NCI-H2081 treated with DMSO at 0.1 percent for 48 hours (cell line): Measurements from ENCODE around the gene MTA1.

Experiments
- DNase-seq: peaks from one replicate; lab custom pipeline; 2025; lab: John Stamatoyannopoulos, UW

Gene MTA1

GRCh38 chr14:105419195-105420091, at the start of gene MTA1:
MTA1 (plus strand) TSS chr14:105419827; CDS start chr14:105420036, 209 bp downstream.
- no peak for DNase-seq

DNA sequence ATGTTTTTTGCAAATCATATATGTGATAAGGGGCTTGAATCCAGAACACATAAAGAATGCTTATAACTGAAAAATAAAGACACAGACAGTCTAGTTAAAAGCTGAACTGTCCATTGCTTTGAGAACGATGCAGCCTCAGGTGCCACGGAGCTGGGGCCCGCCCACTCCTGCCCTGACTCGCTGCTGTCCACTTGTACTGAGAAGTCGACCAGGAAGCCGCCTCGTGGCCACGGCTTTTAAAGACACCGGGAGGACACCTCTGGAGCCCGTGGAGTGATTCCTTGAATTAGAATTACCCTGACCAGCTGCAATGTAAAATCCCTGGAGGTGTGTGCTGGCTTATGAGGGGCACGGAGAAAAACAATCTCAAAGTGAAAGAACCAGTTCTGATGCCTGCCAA, 45.2 kb upstream of the MTA1 start:
- no peak for DNase-seq

- no peak for DNase-seq
These were observed 44.0 kb upstream of the MTA1 start for GRCh38 chr14:105375635-105376057.

DNA sequence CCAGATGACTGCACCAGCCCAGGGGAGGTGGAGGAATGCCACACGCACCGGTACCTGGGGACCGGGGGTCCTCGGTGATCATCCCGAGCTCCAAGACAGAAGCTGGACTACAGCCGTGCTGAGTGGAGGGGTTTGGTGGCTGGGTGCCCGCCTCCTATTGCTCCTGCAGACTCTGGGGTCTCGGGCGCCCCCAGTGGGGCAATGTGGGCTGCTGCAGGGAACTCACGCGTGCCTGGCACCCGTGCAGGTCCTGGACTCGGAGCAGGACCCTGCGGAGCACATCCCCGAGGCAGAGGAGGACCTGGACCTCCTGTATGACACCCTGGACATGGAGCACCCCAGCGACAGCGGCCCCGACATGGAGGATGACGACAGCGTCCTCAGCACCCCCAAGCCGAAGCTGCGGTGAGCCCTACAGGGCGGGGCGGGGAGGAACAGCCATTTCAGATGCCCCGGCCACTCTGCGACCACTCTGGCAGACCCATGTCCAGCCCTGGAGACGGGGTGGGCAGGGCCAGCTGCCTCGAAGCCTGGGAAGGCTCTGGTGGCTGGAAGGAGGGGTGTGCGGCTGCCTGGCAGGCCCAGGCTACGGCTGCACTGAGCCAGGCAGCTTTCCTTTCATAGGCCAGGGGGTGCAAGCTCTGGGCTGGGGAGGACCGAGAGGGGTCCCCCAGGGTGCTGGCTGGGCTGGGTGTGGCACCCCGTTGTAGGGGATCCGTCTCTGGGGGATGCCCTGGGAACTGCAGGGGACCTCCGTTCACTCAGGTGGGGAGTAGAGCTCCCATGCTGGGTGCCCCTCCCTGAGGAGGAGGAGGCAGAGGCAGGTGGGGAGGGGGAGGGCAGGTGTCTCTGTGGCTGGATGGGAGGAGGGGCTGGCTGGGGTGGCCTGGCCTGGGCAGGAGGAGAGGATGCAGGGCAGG, 42.8 kb upstream of the MTA1 start:
- no peak for DNase-seq

GRCh38 chr14:105377555-105378182, 42.0 kb upstream of the MTA1 start:
- DNase-seq, result no peak

DNA sequence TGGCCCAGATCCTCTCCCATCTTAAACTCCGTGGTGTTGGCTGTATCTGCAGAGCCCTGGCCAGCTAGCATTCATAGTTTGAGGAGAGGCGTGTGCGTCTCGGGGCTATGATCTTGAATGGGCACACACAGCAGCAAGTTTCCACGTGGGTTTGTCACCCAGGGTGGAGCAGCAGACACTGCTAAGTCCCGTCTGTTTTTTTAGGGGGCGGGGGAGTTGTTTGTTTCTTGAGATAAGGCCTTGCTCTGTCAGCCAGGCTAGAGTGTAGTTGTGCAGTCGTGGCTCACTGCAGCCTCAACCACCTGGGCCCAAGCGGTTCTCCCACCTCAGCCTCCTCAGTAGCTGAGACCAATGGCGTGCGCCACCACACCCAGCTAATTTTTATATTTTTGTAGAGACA, 41.4 kb upstream of the MTA1 start:
- DNase-seq, result no peak

GRCh38 chr14:105378873-105379685, 40.5 kb upstream of the MTA1 start:
- DNase-seq, result no peak

- no peak for DNase-seq
These were observed 39.7 kb upstream of the MTA1 start for GRCh38 chr14:105379946-105380345.

GRCh38 chr14:105380756-105381155, 38.9 kb upstream of the MTA1 start:
- DNase-seq, result no peak

GRCh38 chr14:105381446-105382342, 37.9 kb upstream of the MTA1 start:
- no peak for DNase-seq

- DNase-seq, result no peak
These were observed 37.1 kb upstream of the MTA1 start for GRCh38 chr14:105382343-105383082.

GRCh38 chr14:105383083-105383730, 36.4 kb upstream of the MTA1 start:
- DNase-seq, result no peak

- DNase-seq, result no peak
These were observed 35.5 kb upstream of the MTA1 start for GRCh38 chr14:105384041-105384557.

DNA sequence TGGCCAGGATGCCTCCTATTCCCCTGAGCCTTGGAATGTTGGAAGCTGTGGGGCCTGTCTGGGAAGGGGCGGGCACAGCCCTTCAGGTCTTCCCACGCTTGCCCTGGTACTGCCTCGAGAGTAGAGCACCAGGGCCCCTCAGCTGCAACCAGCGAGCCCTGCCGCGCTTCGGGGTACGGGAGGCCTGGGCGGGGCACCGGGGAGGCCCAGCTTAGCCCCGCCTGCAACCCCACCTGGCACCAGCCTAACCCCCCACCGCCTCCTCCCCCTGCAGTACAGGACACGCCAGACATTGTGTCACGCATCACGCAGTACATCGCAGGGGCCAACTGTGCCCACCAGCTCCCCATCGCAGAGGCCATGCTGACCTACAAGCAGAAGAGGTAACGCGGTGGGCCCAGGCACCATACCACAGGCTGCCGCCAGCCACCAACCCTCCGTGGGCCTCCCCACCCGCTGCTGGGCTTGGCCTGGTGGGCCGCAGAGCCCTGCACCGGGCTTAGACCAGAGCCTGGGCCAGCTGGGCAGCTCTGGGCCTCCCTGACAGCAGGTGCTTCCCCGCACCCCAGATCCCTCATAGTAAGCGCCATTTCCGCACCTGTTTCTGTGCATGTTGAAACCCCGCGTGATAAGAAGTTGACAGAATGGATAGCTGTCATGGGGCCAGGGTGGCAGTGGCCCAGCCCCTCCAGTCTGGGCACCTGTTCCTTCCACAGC, 34.9 kb upstream of the MTA1 start:
- no peak for DNase-seq

DNA sequence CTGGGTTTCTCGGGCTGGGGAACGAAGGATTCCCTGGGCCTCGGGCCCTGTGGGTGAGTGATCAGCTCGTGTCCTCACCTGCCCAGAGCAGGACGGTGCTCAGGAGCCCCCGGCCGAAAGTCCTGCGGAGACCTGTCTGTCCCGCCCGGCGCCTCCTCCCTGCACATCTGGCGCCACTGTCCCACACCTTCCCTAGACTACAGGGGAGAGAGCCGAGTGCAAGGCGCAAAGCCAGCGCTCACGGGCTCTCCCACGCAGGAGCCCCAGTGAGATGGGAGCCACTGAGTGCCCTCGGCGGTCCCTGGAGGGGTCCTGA, 34.3 kb upstream of the MTA1 start:
- no peak for DNase-seq

- DNase-seq, result no peak
These were observed 33.8 kb upstream of the MTA1 start for GRCh38 chr14:105385698-105386365.

- no peak for DNase-seq
These were observed 32.8 kb upstream of the MTA1 start for GRCh38 chr14:105386581-105387529.
